Measurements from ENCODE around the gene TEC.

TEC gene

GRCh38 chr4:48141048-48141447 lies 128.6 kb downstream of the TEC start:
- DNase-seq: peak; percentile 50
- in situ Hi-C loops (cut with HindIII; ENCODE audit: low pct_ligation_motif_present, low pct_unique_long_range_greater_than_20kb, low sequenced_read_pairs): no loop called here

- in situ Hi-C loops (cut with HindIII; ENCODE audit: low pct_ligation_motif_present, low pct_unique_long_range_greater_than_20kb, low sequenced_read_pairs): no loop called here
- peak; percentile 32 for DNase-seq
These were observed 129.9 kb downstream of the TEC start for GRCh38 chr4:48139691-48140090.

- no peak for DNase-seq
- in situ Hi-C loops (cut with HindIII; ENCODE audit: low pct_ligation_motif_present, low pct_unique_long_range_greater_than_20kb, low sequenced_read_pairs): no loop called here
These were observed 130.7 kb downstream of the TEC start for GRCh38 chr4:48138936-48139335.

GRCh38 chr4:48138511-48138910 lies 131.1 kb downstream of the TEC start:
- DNase-seq: no peak
- in situ Hi-C loops (cut with HindIII; ENCODE audit: low pct_ligation_motif_present, low pct_unique_long_range_greater_than_20kb, low sequenced_read_pairs): no loop called here

- in situ Hi-C loops (cut with HindIII; ENCODE audit: low pct_ligation_motif_present, low pct_unique_long_range_greater_than_20kb, low sequenced_read_pairs): no loop called here
- DNase-seq: no peak
These were observed 131.8 kb downstream of the TEC start for GRCh38 chr4:48137846-48138245.

- DNase-seq: no peak
- in situ Hi-C loops (cut with HindIII; ENCODE audit: low pct_ligation_motif_present, low pct_unique_long_range_greater_than_20kb, low sequenced_read_pairs): no loop called here
These were observed 135.6 kb downstream of the TEC start, which contains the start of gene TXK for GRCh38 chr4:48134081-48134480. Gene TXK, minus strand, starts transcription at chr4:48134250. Its CDS starts 80 bp downstream, at chr4:48134170.

- no peak for DNase-seq
- in situ Hi-C loops (cut with HindIII; ENCODE audit: low pct_ligation_motif_present, low pct_unique_long_range_greater_than_20kb, low sequenced_read_pairs): no loop called here
These were observed 136.0 kb downstream of the TEC start for GRCh38 chr4:48133669-48134068.

GRCh38 chr4:48131736-48132135 lies 137.9 kb downstream of the TEC start:
- in situ Hi-C loops (cut with HindIII; ENCODE audit: low pct_ligation_motif_present, low pct_unique_long_range_greater_than_20kb, low sequenced_read_pairs): no loop called here

GRCh38 chr4:48130100-48130499 lies 139.5 kb downstream of the TEC start:
- DNase-seq: no peak
- in situ Hi-C loops (cut with HindIII; ENCODE audit: low pct_ligation_motif_present, low pct_unique_long_range_greater_than_20kb, low sequenced_read_pairs): no loop called here

More at GRCh38 chr4:48131736-48132135, 137.9 kb downstream of the TEC start:
- DNase-seq: no peak

- in situ Hi-C loops (cut with HindIII; ENCODE audit: low pct_ligation_motif_present, low pct_unique_long_range_greater_than_20kb, low sequenced_read_pairs): no loop called here
- peak; percentile 22 for DNase-seq
These were observed 140.2 kb downstream of the TEC start for GRCh38 chr4:48129307-48130014.

GRCh38 chr4:48127682-48128404 lies 141.8 kb downstream of the TEC start:
- in situ Hi-C loops (cut with HindIII; ENCODE audit: low pct_ligation_motif_present, low pct_unique_long_range_greater_than_20kb, low sequenced_read_pairs): no loop called here
- peak; percentile 92 for DNase-seq

GRCh38 chr4:48127231-48127630 lies 142.4 kb downstream of the TEC start:
- no peak for DNase-seq
- in situ Hi-C loops (cut with HindIII; ENCODE audit: low pct_ligation_motif_present, low pct_unique_long_range_greater_than_20kb, low sequenced_read_pairs): no loop called here

GRCh38 chr4:48126621-48127020 lies 143.0 kb downstream of the TEC start:
- no peak for DNase-seq
- in situ Hi-C loops (cut with HindIII; ENCODE audit: low pct_ligation_motif_present, low pct_unique_long_range_greater_than_20kb, low sequenced_read_pairs): no loop called here

GRCh38 chr4:48124870-48125269 lies 144.8 kb downstream of the TEC start:
- DNase-seq: no peak
- in situ Hi-C loops (cut with HindIII; ENCODE audit: low pct_ligation_motif_present, low pct_unique_long_range_greater_than_20kb, low sequenced_read_pairs): no loop called here

- in situ Hi-C loops (cut with HindIII; ENCODE audit: low pct_ligation_motif_present, low pct_unique_long_range_greater_than_20kb, low sequenced_read_pairs): no loop called here
- DNase-seq: no peak
These were observed 146.9 kb downstream of the TEC start for GRCh38 chr4:48122756-48123155.

GRCh38 chr4:48121180-48121579 lies 148.5 kb downstream of the TEC start:
- in situ Hi-C loops (cut with HindIII; ENCODE audit: low pct_ligation_motif_present, low pct_unique_long_range_greater_than_20kb, low sequenced_read_pairs): no loop called here
- no peak for DNase-seq

- no peak for DNase-seq
- in situ Hi-C loops (cut with HindIII; ENCODE audit: low pct_ligation_motif_present, low pct_unique_long_range_greater_than_20kb, low sequenced_read_pairs): no loop called here
These were observed 149.5 kb downstream of the TEC start for GRCh38 chr4:48120132-48120531.

GRCh38 chr4:48119646-48120045 lies 150.0 kb downstream of the TEC start:
- no peak for DNase-seq
- in situ Hi-C loops (cut with HindIII; ENCODE audit: low pct_ligation_motif_present, low pct_unique_long_range_greater_than_20kb, low sequenced_read_pairs): no loop called here

GRCh38 chr4:48118081-48118480 lies 151.6 kb downstream of the TEC start:
- in situ Hi-C loops (cut with HindIII; ENCODE audit: low pct_ligation_motif_present, low pct_unique_long_range_greater_than_20kb, low sequenced_read_pairs): no loop called here
- no peak for DNase-seq

GRCh38 chr4:48116582-48116981 lies 153.1 kb downstream of the TEC start:
- DNase-seq: no peak
- in situ Hi-C loops (cut with HindIII; ENCODE audit: low pct_ligation_motif_present, low pct_unique_long_range_greater_than_20kb, low sequenced_read_pairs): no loop called here
